Measurements from ENCODE around the gene HNRNPA3. TPM values are rescaled to one million over a fixed set of nuclear protein-coding genes. Genes with fewer than 3 reads are reported as not detected.

Gene HNRNPA3
- total and polyA plus RNA-seq, 10 of the 15 experiments (the other 5 are each of a cell fraction or from before 2014, with no cell fraction given), result 40.4 to 343 (median 206) TPM

- H3K36me3 ChIP-seq (ENCODE audit: control insufficient read depth in 2 of 2, insufficient read depth in 2 of 2, low read length in 1 of 2), result peaks cover 0 to 6% of the 10 kb centered on the region in 2 experiments; a peak in 3 of 4 replicates
- no peaks in the 10 kb centered on the region for H3K9me3 ChIP-seq (replicated peaks; ENCODE audit: control insufficient read depth, insufficient read depth, low read length)
- ChIA-PET RAD21 (ENCODE audit: unreplicated experiment) (no interaction called here), POLR2A (no interaction called here), CTCF (interaction anchor here (1.3 kb wide), 1 partner anchor 21 kb away, joined by 4 read pairs; no protein-coding TSS in a partner anchor), SMC1A (ENCODE audit: uncharacterized antibody, unreplicated experiment) (no interaction called here)
- no peak for DNase-seq (ENCODE audit: low read depth, low spot score)
- no peak overlapping the region for H2AFZ ChIP-seq (ENCODE audit: control insufficient read depth, low read depth, low read length)
- ATAC-seq, result no peak
- H3K9ac ChIP-seq (ENCODE audit: control insufficient read depth, insufficient read depth, low read length), result no peak overlapping the region
- WGBS (ENCODE audit: insufficient coverage, insufficient replicate concordance, low lambda C conversion rate, missing lambda C conversion rate), result 65% methylated on average over 5 of the region's 5 CpGs
- intact Hi-C loops (cut with micrococcal nuclease; ENCODE audit: unreplicated experiment), result loop anchor here (5.0 kb wide), 1 partner anchor 90 kb away; no protein-coding TSS in a partner anchor
- BruUV-seq (replicated peaks), result TSS peak; percentile 21
- no peaks in the 10 kb centered on the region for H3K27me3 ChIP-seq (replicated peaks in 1 of 2; ENCODE audit: control insufficient read depth in 2 of 2, insufficient read depth in 2 of 2, low read length in 1 of 2)
- H4K20me1 ChIP-seq (ENCODE audit: control insufficient read depth, insufficient read depth), result peaks cover 2% of the 10 kb centered on the region
- no peak overlapping the region for H3K4me3 ChIP-seq
- TF ChIP-seq YY1 (IDR thresholded peaks at IDR 0.05; ENCODE audit: low read depth, low read length), result peak; percentile 37; the same call in 1 of the 2 replicates
- TF ChIP-seq SMC3 (IDR thresholded peaks at IDR 0.05; ENCODE audit: borderline replicate concordance, low read length), result no peak
- H3K4me1 ChIP-seq (ENCODE audit: control insufficient read depth, insufficient read depth, low read length), result peaks cover 22% of the 10 kb centered on the region
- in situ Hi-C loops (cut with MboI), result no loop called here
- peaks cover 80% of the 10 kb centered on the region for H3K79me2 ChIP-seq (ENCODE audit: control insufficient read depth, insufficient read depth, low read length)
- peak overlapping the region; percentile 21; the same call in 1 of the 2 replicates for H3K27ac ChIP-seq (ENCODE audit: control insufficient read depth, insufficient read depth)
- FAIRE-seq, result no peak
- peak overlapping the region; percentile 12; the same call in 1 of the 2 replicates for H3K4me2 ChIP-seq (ENCODE audit: control insufficient read depth, insufficient read depth)
Measured at GRCh38 chr2:177242121-177242987, 29.8 kb downstream of the HNRNPA3 start.

- ChIA-PET RAD21 (ENCODE audit: unreplicated experiment) (interaction anchor here (0.8 kb wide), 1 partner anchor 22 kb away, joined by 4 read pairs; no protein-coding TSS in a partner anchor), POLR2A (no interaction called here), CTCF (interaction anchor here (1.0 kb wide), 1 partner anchor 78 kb away, joined by 4 read pairs; no protein-coding TSS in a partner anchor), SMC1A (ENCODE audit: uncharacterized antibody, unreplicated experiment) (interaction anchor here (0.6 kb wide), 1 partner anchor 725 kb away, joined by 4 read pairs; no protein-coding TSS in a partner anchor)
- no peak for FAIRE-seq
- H3K4me3 ChIP-seq, result no peak overlapping the region
- WGBS (ENCODE audit: insufficient coverage, insufficient replicate concordance, low lambda C conversion rate, missing lambda C conversion rate), result 100% methylated on average over 3 of the region's 3 CpGs
- BruUV-seq (replicated peaks), result no TSS peak
- 0 out of 2 replicates have a peak overlapping the region, but pooled peaks have one; percentile 9 for H3K27ac ChIP-seq (ENCODE audit: control insufficient read depth, insufficient read depth)
- H3K79me2 ChIP-seq (ENCODE audit: control insufficient read depth, insufficient read depth, low read length), result peaks cover 82% of the 10 kb centered on the region
- no peaks in the 10 kb centered on the region for H3K9me3 ChIP-seq (replicated peaks; ENCODE audit: control insufficient read depth, insufficient read depth, low read length)
- H3K27me3 ChIP-seq (replicated peaks in 1 of 2; ENCODE audit: control insufficient read depth in 2 of 2, insufficient read depth in 2 of 2, low read length in 1 of 2), result no peaks in the 10 kb centered on the region
- intact Hi-C loops (cut with micrococcal nuclease; ENCODE audit: unreplicated experiment), result loop anchor here (5.0 kb wide), 1 partner anchor 89 kb away; no protein-coding TSS in a partner anchor
- H3K4me1 ChIP-seq (ENCODE audit: control insufficient read depth, insufficient read depth, low read length), result peaks cover 22% of the 10 kb centered on the region
- no peak for DNase-seq (ENCODE audit: low read depth, low spot score)
- no peak overlapping the region for H3K4me2 ChIP-seq (ENCODE audit: control insufficient read depth, insufficient read depth)
- H4K20me1 ChIP-seq (ENCODE audit: control insufficient read depth, insufficient read depth), result peaks cover 7% of the 10 kb centered on the region
- no peak overlapping the region for H3K9ac ChIP-seq (ENCODE audit: control insufficient read depth, insufficient read depth, low read length)
- TF ChIP-seq ZZZ3 (IDR thresholded peaks at IDR 0.05; ENCODE audit: control insufficient read depth, insufficient read length, low read depth) (no peak), BCL11A (IDR thresholded peaks at IDR 0.05; ENCODE audit: low read depth, low read length) (no peak), ZSCAN29 (IDR thresholded peaks at IDR 0.05) (no peak), FOXK2 (IDR thresholded peaks at IDR 0.05) (no peak)
- H2AFZ ChIP-seq (ENCODE audit: control insufficient read depth, low read depth, low read length), result no peak overlapping the region
- no peak for ATAC-seq
- in situ Hi-C loops (cut with MboI), result no loop called here
- peaks cover 0 to 6% of the 10 kb centered on the region in 2 experiments; a peak in 3 of 4 replicates for H3K36me3 ChIP-seq (ENCODE audit: control insufficient read depth in 2 of 2, insufficient read depth in 2 of 2, low read length in 1 of 2)
Measured at GRCh38 chr2:177243073-177243472, 30.5 kb downstream of the HNRNPA3 start.
